GM12873 (cell line): ENCODE data around the gene IKBIP.
A peak's percentile ranks its signal among the peaks of the same experiment; 100 is the strongest.

Experiments used
- TF ChIP-seq, protein P1 (sequence below): IDR thresholded peaks from 2 replicates; pipeline ENCODE4 v1.5.1; 2012; ENCODE audit warnings: low read depth, mild to moderate bottlenecking, moderate library complexity, low read length, control low read depth; ENCODE audit not compliant: insufficient read depth; ENCODE audit errors: missing control alignments

The IKBIP gene

DNA sequence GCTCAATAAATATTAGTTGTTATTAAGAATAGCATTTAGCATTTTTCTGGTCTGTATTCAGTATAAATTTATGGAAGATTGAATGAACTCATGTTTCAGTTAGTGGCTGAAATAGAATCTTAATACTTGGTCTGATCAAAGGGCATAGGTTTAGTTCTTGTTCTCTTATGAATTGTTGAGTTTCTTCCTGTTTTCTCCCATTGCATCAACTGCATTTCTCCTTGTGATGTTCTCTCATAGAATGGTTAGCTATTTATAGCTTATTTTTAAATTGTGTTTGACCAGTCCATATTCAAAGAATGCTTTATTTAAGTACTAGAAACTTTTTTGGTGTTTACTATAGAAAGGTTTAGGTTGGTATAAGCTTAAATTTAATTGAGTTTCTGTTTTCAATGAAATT lies 30.3 kb upstream of the IKBIP start:
- TF ChIP-seq, protein P1, sequence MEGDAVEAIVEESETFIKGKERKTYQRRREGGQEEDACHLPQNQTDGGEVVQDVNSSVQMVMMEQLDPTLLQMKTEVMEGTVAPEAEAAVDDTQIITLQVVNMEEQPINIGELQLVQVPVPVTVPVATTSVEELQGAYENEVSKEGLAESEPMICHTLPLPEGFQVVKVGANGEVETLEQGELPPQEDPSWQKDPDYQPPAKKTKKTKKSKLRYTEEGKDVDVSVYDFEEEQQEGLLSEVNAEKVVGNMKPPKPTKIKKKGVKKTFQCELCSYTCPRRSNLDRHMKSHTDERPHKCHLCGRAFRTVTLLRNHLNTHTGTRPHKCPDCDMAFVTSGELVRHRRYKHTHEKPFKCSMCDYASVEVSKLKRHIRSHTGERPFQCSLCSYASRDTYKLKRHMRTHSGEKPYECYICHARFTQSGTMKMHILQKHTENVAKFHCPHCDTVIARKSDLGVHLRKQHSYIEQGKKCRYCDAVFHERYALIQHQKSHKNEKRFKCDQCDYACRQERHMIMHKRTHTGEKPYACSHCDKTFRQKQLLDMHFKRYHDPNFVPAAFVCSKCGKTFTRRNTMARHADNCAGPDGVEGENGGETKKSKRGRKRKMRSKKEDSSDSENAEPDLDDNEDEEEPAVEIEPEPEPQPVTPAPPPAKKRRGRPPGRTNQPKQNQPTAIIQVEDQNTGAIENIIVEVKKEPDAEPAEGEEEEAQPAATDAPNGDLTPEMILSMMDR: no peak

DNA sequence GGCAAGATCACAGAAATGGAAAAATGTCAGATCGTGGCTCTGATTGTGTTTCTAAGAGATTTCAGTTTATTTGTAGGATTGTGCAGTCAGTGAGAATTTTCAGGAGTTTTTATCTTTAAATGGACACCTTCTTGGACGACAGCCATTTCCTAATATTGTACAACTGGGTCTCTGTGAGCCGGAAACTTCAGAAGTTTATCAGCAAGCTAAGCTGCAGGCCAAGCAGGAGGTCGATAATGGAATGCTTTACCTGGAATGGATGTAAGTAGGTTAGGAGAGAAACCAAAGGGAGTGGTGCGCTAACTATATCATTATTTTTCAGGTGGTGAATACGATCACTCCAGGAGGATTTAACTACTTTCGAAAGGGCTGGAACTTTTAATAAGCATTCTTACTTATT lies 26.9 kb upstream of the IKBIP start:
- TF ChIP-seq, protein P1: no peak

- TF ChIP-seq, protein P1: no peak
Measured at GRCh38 chr12:98669751-98670150, 25.2 kb upstream of the IKBIP start.

GRCh38 chr12:98660521-98660920 lies 15.9 kb upstream of the IKBIP start:
- TF ChIP-seq, protein P1: no peak

GRCh38 chr12:98656289-98657101 lies 11.9 kb upstream of the IKBIP start:
- TF ChIP-seq, protein P1: no peak

GRCh38 chr12:98653866-98654493 lies 9.4 kb upstream of the IKBIP start:
- TF ChIP-seq, protein P1: peak; percentile 45

- TF ChIP-seq, protein P1: no peak
Measured at GRCh38 chr12:98651328-98651727, 6.7 kb upstream of the IKBIP start.
